Measurements from ENCODE around the gene ATOH8. TPM values are rescaled to one million over a fixed set of nuclear protein-coding genes. Genes with fewer than 3 reads are reported as not detected.

ATOH8 gene
- total and polyA plus RNA-seq, 2 donors (not counting 1 experiment from before 2014, with no cell fraction given) = not detected

- Histone ChIP-seq H3K27ac (ENCODE audit: low read length in 2 of 2) (no peak overlapping the region), H3K4me1 (ENCODE audit: control insufficient read depth in 2 of 2, insufficient read depth in 2 of 2, low read length in 2 of 2) (no peaks in the 10 kb centered on the region), H4K20me1 (ENCODE audit: control insufficient read depth, insufficient read depth, low read length, poor library complexity, severe bottlenecking) (no peaks in the 10 kb centered on the region), H3K4me2 (replicated peaks; ENCODE audit: low read depth, low read length, poor library complexity, severe bottlenecking) (no peak overlapping the region), H3K9ac (ENCODE audit: low read length) (no peak overlapping the region), H3K79me2 (ENCODE audit: control insufficient read depth, insufficient read depth, low read length) (no peaks in the 10 kb centered on the region), H3K9me3 (ENCODE audit: control extremely low read depth in 1 of 3, control insufficient read depth in 2 of 3, insufficient read depth in 1 of 3, low read length in 2 of 3) (no peaks in the 10 kb centered on the region), H3K36me3 (replicated peaks in 1 of 2; ENCODE audit: control extremely low read depth in 1 of 2, control insufficient read depth in 1 of 2, extremely low read depth in 1 of 2, insufficient read depth in 2 of 2, low read length in 1 of 2) (no peaks in the 10 kb centered on the region), H3K27me3 (replicated peaks in 1 of 4; ENCODE audit: control extremely low read depth in 1 of 4, control insufficient read depth in 3 of 4, insufficient read depth in 4 of 4, low read length in 3 of 4) (peaks cover 0 to 4% (median 2%) of the 10 kb centered on the region in 4 experiments), H3K4me3 (ENCODE audit: control extremely low read depth in 1 of 5, extremely low read depth in 1 of 5, insufficient read depth in 1 of 5, low read depth in 2 of 5, low read length in 4 of 5) (no peak overlapping the region), H2AFZ (ENCODE audit: insufficient read depth, low read depth, low read length, poor library complexity, severe bottlenecking) (no peak overlapping the region)
- 68% methylated on average over 12 of the region's 12 CpGs for WGBS (ENCODE audit: insufficient coverage)
- no peak overlapping the region for H3K4me3 Mint-ChIP-seq
- no peak for ATAC-seq (ENCODE audit: low read depth)
- DNase-seq = no peak
- no peak overlapping the region for H3K27ac Mint-ChIP-seq
- intact Hi-C loops (cut with micrococcal nuclease) = no loop called here
- peaks cover 39% of the 10 kb centered on the region for H3K27me3 Mint-ChIP-seq
- POLR2A ChIA-PET = no interaction called here
- no peaks in the 10 kb centered on the region for H3K9me3 Mint-ChIP-seq (ENCODE audit: insufficient read depth)
- no peaks in the 10 kb centered on the region for H3K4me1 Mint-ChIP-seq
- TF ChIP-seq CTCF (IDR thresholded peaks at IDR 0.05) (no peak), EZH2 (IDR thresholded peaks at IDR 0.05; ENCODE audit: borderline replicate concordance, insufficient read depth, low read depth, low read length, poor library complexity, severe bottlenecking) (no peak)
- CTCF ChIA-PET = no interaction called here
Observed at GRCh38 chr2:85790499-85791188, 36.9 kb downstream of the ATOH8 start.

- Histone ChIP-seq H3K4me3 (ENCODE audit: control extremely low read depth in 1 of 5, extremely low read depth in 1 of 5, insufficient read depth in 1 of 5, low read depth in 2 of 5, low read length in 4 of 5) (no peak overlapping the region), H3K4me2 (replicated peaks; ENCODE audit: low read depth, low read length, poor library complexity, severe bottlenecking) (no peak overlapping the region), H3K9me3 (ENCODE audit: control extremely low read depth in 1 of 3, control insufficient read depth in 2 of 3, insufficient read depth in 1 of 3, low read length in 2 of 3) (no peaks in the 10 kb centered on the region), H4K20me1 (ENCODE audit: control insufficient read depth, insufficient read depth, low read length, poor library complexity, severe bottlenecking) (no peaks in the 10 kb centered on the region), H3K9ac (ENCODE audit: low read length) (no peak overlapping the region), H2AFZ (ENCODE audit: insufficient read depth, low read depth, low read length, poor library complexity, severe bottlenecking) (no peak overlapping the region), H3K79me2 (ENCODE audit: control insufficient read depth, insufficient read depth, low read length) (no peaks in the 10 kb centered on the region), H3K4me1 (ENCODE audit: control insufficient read depth in 2 of 2, insufficient read depth in 2 of 2, low read length in 2 of 2) (no peaks in the 10 kb centered on the region), H3K27me3 (replicated peaks in 1 of 4; ENCODE audit: control extremely low read depth in 1 of 4, control insufficient read depth in 3 of 4, insufficient read depth in 4 of 4, low read length in 3 of 4) (peaks cover 0 to 3% (median 0%) of the 10 kb centered on the region in 4 experiments), H3K36me3 (replicated peaks in 1 of 2; ENCODE audit: control extremely low read depth in 1 of 2, control insufficient read depth in 1 of 2, extremely low read depth in 1 of 2, insufficient read depth in 2 of 2, low read length in 1 of 2) (no peaks in the 10 kb centered on the region), H3K27ac (ENCODE audit: low read length in 2 of 2) (no peak overlapping the region)
- POLR2A ChIA-PET = no interaction called here
- WGBS (ENCODE audit: insufficient coverage) = 93% methylated on average over 22 of the region's 22 CpGs
- H3K27me3 Mint-ChIP-seq = peaks cover 40% of the 10 kb centered on the region
- ATAC-seq (ENCODE audit: low read depth) (no peak), DNase-seq (no peak)
- H3K27ac Mint-ChIP-seq = no peak overlapping the region
- H3K9me3 Mint-ChIP-seq (ENCODE audit: insufficient read depth) = no peaks in the 10 kb centered on the region
- no peaks in the 10 kb centered on the region for H3K4me1 Mint-ChIP-seq
- TF ChIP-seq EZH2 (IDR thresholded peaks at IDR 0.05; ENCODE audit: borderline replicate concordance, insufficient read depth, low read depth, low read length, poor library complexity, severe bottlenecking) (no peak), CTCF (IDR thresholded peaks at IDR 0.05) (no peak)
- CTCF ChIA-PET = no interaction called here
- no peak overlapping the region for H3K4me3 Mint-ChIP-seq
- intact Hi-C loops (cut with micrococcal nuclease) = no loop called here
Observed at GRCh38 chr2:85791704-85792565, 38.1 kb downstream of the ATOH8 start.
